Measurements from ENCODE around the gene POLDIP2. TPM values are rescaled to one million over a fixed set of nuclear protein-coding genes. Genes with fewer than 3 reads are reported as not detected.

POLDIP2 gene
- total and polyA plus RNA-seq, 9 of the 15 experiments (the other 6 are each of a cell fraction or from before 2014, with no cell fraction given) = 22.0 to 137 (median 104) TPM

DNA sequence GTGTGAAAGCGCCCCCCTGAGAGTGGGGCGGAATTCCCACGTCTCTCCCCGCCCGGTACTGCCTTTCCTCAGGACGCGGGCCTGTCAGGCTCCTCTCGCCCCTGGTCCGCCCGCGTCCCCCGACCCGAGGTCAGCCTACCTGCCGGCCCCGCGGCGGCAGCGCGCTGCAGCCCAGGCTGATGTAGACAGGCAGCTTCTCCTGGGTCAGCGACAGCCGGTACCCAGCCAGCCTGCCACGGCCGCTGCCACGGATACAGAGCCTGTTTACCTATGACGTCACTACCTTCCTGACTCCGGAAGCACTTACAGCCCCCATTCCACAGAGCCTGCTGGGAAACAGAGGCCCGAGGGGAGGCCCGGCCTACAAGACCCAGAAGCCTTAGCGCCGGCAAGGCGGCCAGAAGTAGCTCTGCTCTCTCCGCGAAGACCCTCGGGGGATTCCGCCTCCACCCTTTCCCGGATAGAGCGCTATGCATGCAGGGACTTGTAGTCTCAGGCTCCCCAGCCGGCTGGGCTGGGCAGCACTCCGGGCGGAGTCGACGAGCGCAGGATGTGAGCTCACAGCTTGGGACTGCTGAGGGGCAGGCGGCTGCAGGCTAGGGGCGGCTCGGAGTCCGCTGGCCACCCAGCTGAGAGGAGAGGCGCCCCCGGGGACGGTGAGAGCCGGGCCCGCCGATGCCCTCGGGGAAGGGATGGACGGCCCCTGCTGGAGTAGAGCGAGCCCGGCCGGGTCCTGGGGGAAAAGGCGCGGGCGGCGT, 21.9 kb downstream of the POLDIP2 start, which contains the start of the genes IFT20 and TNFAIP1 (continued):
- TF ChIP-seq, protein P1, sequence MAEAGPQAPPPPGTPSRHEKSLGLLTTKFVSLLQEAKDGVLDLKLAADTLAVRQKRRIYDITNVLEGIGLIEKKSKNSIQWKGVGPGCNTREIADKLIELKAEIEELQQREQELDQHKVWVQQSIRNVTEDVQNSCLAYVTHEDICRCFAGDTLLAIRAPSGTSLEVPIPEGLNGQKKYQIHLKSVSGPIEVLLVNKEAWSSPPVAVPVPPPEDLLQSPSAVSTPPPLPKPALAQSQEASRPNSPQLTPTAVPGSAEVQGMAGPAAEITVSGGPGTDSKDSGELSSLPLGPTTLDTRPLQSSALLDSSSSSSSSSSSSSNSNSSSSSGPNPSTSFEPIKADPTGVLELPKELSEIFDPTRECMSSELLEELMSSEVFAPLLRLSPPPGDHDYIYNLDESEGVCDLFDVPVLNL (CRISPR knock-in tag; IDR thresholded peaks at IDR 0.05; ENCODE audit: low read depth) = no peak
- no peak for TF ChIP-seq ZNF551 (CRISPR knock-in tag; IDR thresholded peaks at IDR 0.05)
- TF ChIP-seq CREB3L1 (IDR thresholded peaks at IDR 0.05; ENCODE audit: borderline replicate concordance, low read depth) = peak; percentile 99
- TF ChIP-seq EHMT2 (IDR thresholded peaks at IDR 0.05) = no peak
- no peak for TF ChIP-seq SP2 (IDR thresholded peaks at IDR 0.05; ENCODE audit: extremely low read depth, low read depth, low read length, poor library complexity, severe bottlenecking)
- no peak for TF ChIP-seq COPS2 (conservative IDR thresholded peaks at IDR 0.05)
- TF ChIP-seq ZNF143 (CRISPR knock-in tag; IDR thresholded peaks at IDR 0.05) = peak; percentile 95
- peak; percentile 85 for TF ChIP-seq RBFOX2 (IDR thresholded peaks at IDR 0.05; ENCODE audit: low read depth, low read length)
- TF ChIP-seq PHTF2 (CRISPR knock-in tag; IDR thresholded peaks at IDR 0.05) = no peak
- TF ChIP-seq CBFB (CRISPR knock-in tag; IDR thresholded peaks at IDR 0.05) = no peak
- TF ChIP-seq, protein P2, sequence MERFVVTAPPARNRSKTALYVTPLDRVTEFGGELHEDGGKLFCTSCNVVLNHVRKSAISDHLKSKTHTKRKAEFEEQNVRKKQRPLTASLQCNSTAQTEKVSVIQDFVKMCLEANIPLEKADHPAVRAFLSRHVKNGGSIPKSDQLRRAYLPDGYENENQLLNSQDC (CRISPR knock-in tag; IDR thresholded peaks at IDR 0.05) = no peak
- TF ChIP-seq, protein P3, sequence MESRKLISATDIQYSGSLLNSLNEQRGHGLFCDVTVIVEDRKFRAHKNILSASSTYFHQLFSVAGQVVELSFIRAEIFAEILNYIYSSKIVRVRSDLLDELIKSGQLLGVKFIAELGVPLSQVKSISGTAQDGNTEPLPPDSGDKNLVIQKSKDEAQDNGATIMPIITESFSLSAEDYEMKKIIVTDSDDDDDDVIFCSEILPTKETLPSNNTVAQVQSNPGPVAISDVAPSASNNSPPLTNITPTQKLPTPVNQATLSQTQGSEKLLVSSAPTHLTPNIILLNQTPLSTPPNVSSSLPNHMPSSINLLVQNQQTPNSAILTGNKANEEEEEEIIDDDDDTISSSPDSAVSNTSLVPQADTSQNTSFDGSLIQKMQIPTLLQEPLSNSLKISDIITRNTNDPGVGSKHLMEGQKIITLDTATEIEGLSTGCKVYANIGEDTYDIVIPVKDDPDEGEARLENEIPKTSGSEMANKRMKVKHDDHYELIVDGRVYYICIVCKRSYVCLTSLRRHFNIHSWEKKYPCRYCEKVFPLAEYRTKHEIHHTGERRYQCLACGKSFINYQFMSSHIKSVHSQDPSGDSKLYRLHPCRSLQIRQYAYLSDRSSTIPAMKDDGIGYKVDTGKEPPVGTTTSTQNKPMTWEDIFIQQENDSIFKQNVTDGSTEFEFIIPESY (CRISPR knock-in tag; IDR thresholded peaks at IDR 0.05) = no peak
- TF ChIP-seq ZNF696 (CRISPR knock-in tag; conservative IDR thresholded peaks at IDR 0.05) = no peak
- TF ChIP-seq ZBTB11 (CRISPR knock-in tag; IDR thresholded peaks at IDR 0.05) = peak in 2 of 3 experiments; percentile 41 to 92; a peak in 3 of 6 replicates
- no peak for TF ChIP-seq CLOCK (CRISPR knock-in tag; IDR thresholded peaks at IDR 0.05; ENCODE audit: borderline replicate concordance)

Data from K562 (cell line).